ENCODE results near the gene PCNP.

PCNP gene

GRCh38 chr3:101633186-101633585 lies 59.2 kb downstream of the PCNP start:
- no peak for DNase-seq (ENCODE audit: low read depth)

- DNase-seq (ENCODE audit: low read depth): no peak
Observed at GRCh38 chr3:101634591-101635196, 60.7 kb downstream of the PCNP start.

GRCh38 chr3:101635345-101635744 lies 61.4 kb downstream of the PCNP start:
- DNase-seq (ENCODE audit: low read depth): no peak

GRCh38 chr3:101635954-101636798 lies 62.2 kb downstream of the PCNP start:
- DNase-seq (ENCODE audit: low read depth): peak; percentile 36

GRCh38 chr3:101637451-101637850 lies 63.5 kb downstream of the PCNP start:
- DNase-seq (ENCODE audit: low read depth): no peak

DNA sequence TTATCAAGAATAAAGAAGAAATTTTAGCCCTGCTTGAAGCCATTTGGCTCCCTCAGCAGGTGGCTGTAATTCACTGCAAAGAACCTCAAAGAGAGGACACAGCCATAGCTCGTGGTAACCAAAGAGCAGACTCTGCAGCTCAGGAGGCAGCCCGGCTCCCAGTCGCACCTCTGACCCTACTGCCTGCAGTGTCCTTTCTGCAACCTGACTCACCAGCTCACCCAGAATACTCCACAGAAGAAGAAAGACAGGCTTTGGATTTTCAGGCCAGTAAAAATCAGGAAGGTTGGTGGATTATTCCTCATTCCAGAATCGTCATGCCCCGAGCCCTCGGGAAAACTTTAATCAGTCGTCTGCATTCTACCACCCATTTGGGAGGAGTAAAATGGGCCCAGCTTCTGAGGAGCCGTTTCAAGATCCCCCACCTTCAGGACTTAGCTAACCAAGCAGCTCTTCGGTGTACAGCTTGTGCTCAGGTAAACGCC lies 64.3 kb downstream of the PCNP start:
- no peak for DNase-seq (ENCODE audit: low read depth)

GRCh38 chr3:101639280-101639963 lies 65.4 kb downstream of the PCNP start:
- no peak for DNase-seq (ENCODE audit: low read depth)

DNA sequence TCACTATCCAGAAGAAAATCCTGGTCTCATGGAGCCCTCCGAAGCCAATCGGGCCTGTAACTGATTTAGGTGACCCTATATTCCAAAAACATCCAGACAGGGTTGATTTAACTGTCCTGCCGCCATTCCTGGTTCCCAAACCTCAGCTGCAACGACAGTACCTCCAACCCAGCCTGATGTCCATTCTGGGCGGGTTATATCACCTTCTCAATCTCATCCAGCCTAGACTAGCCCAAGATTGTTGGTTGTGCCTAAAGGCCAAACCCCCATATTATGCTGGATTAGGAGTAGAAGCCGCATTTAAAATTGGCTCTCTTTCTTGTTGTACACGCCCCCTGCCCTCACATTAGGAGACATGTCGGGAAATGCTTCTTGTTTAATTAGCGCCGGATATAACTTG lies 66.3 kb downstream of the PCNP start:
- no peak for DNase-seq (ENCODE audit: low read depth)

GRCh38 chr3:101641397-101642115 lies 67.6 kb downstream of the PCNP start:
- peak; percentile 52 for DNase-seq (ENCODE audit: low read depth)

DNA sequence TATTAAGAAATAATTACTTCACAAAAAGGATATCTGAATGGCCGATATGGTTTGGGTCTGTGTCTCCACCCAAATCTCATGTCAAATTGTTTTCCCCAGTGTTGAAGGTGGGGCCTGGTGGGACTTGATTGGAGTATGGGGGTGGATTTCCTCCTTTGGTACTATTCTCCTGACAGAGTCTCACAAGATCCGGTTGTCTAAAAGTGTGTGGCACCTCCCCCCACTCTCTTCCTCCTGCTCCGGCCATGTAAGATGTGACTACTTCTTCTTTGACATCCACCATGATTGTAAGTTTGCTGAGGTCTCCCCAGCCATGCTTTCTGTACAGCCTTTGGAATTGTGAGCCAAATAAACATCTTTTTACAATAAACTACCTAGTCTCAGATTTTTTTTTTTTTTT lies 68.5 kb downstream of the PCNP start:
- DNase-seq (ENCODE audit: low read depth): no peak

- DNase-seq (ENCODE audit: low read depth): no peak
Observed at GRCh38 chr3:101643009-101643844, 69.2 kb downstream of the PCNP start.
